ENCODE measurements around the gene RPL18. TPM values are rescaled to one million over a fixed set of nuclear protein-coding genes. Genes with fewer than 3 reads are reported as not detected.
A peak's percentile ranks its signal among the peaks of the same experiment; 100 is the strongest.

RPL18 gene
- total RNA-seq (2022) (1,812 and 1,896 TPM in 2 replicates), Bru-seq, nascent RNA (percentile 99 among the genes with signal in this experiment), BruChase-seq, experiment 1, labeled RNA remaining after a 2-hour chase (percentile 98 among the genes with signal in this experiment), BruChase-seq, experiment 2, labeled RNA remaining after a 6-hour chase (percentile 99 among the genes with signal in this experiment)
- long read RNA-seq, transcript RPL18-208 (7 exons, 1,004 nt), result major isoform, 259 of 374 reads
- long read RNA-seq, transcript RPL18-211 (7 exons, 1,111 nt), result minor isoform, 6 of 374 reads
- long read RNA-seq, transcript RPL18-201 (6 exons, 612 nt), result minor isoform, 88 of 374 reads
- long read RNA-seq, partial matches to known transcripts, result 14 of 374 reads
- long read RNA-seq, other reads (novel, unspliced or antisense), result 1 of 374 reads

GRCh38 chr19:48618916-48619691 is at the start of gene RPL18, which contains the start of gene SPHK2:
TSS of gene RPL18 (minus strand) at chr19:48619178. CDS start at chr19:48619143, 35 bp downstream.
TSS of gene SPHK2 (plus strand) at chr19:48619506. CDS start at chr19:48620515, 1,009 bp downstream.
- Histone ChIP-seq H3K9me3 (no peaks in the 10 kb centered on the region), H3K36me3 (ENCODE audit: control insufficient read depth, insufficient read depth, low read length) (peaks cover 13% of the 10 kb centered on the region), H3K4me1 (peaks cover 39% of the 10 kb centered on the region), H3K27me3 (replicated peaks; ENCODE audit: control insufficient read depth, insufficient read depth, low read length) (no peaks in the 10 kb centered on the region), H3K4me3 (ENCODE audit: low read depth, low read length) (peak within 1 kb of the TSS; percentile 85)
- TF ChIP-seq CTCF (IDR thresholded peaks at IDR 0.05; ENCODE audit: insufficient read depth in 1 of 2, low read depth in 1 of 2, low read length in 1 of 2, severe bottlenecking in 1 of 2, unreplicated experiment in 1 of 2), result no peak
- CTCF ChIA-PET, result interaction anchor here (0.6 to 1.3 kb wide), 8 partner anchors 10 to 285 kb away, joined by 3 to 14 read pairs (median 4); partner anchors contain the start of genes SYNGR4 and TMEM143
- H3K27me3 Mint-ChIP-seq (ENCODE audit: insufficient read depth, unreplicated experiment), result no peaks in the 10 kb centered on the region
- BruUV-seq (replicated peaks), result no TSS peak
- H3K36me3 Mint-ChIP-seq (ENCODE audit: insufficient read depth, unreplicated experiment), result peaks cover 69% of the 10 kb centered on the region
- H3K9me3 Mint-ChIP-seq (ENCODE audit: unreplicated experiment), result no peaks in the 10 kb centered on the region
- intact Hi-C loops (cut with micrococcal nuclease; ENCODE audit: unreplicated experiment), result loop anchor here (1.0 kb wide), 1 partner anchor 18 kb away; the partner anchor contains the start of gene DBP
- POLR2A ChIA-PET, result interaction anchor here (0.5 to 3.6 kb wide), 28 partner anchors 8 to 509 kb away, joined by 3 to 37 read pairs (median 6); partner anchors contain the start of genes CA11, DBP, DHDH and GYS1
- peak within 1 kb of the TSS; percentile 98 for H3K27ac Mint-ChIP-seq (ENCODE audit: unreplicated experiment)
- peak within 1 kb of the TSS; percentile 96 for H3K4me3 Mint-ChIP-seq (ENCODE audit: unreplicated experiment)
- DNase-seq, result peak; percentile 99
- H3K4me1 Mint-ChIP-seq (ENCODE audit: low read depth, unreplicated experiment), result peaks cover 36% of the 10 kb centered on the region

- peaks cover 7% of the 10 kb centered on the region for H3K4me1 Mint-ChIP-seq (ENCODE audit: low read depth, unreplicated experiment)
- Histone ChIP-seq H3K27me3 (replicated peaks; ENCODE audit: control insufficient read depth, insufficient read depth, low read length) (no peaks in the 10 kb centered on the region), H3K36me3 (ENCODE audit: control insufficient read depth, insufficient read depth, low read length) (no peaks in the 10 kb centered on the region), H3K4me1 (peaks cover 16% of the 10 kb centered on the region), H3K4me3 (ENCODE audit: low read depth, low read length) (no peak overlapping the region), H3K9me3 (no peaks in the 10 kb centered on the region)
- no peak for DNase-seq
- H3K36me3 Mint-ChIP-seq (ENCODE audit: insufficient read depth, unreplicated experiment), result no peaks in the 10 kb centered on the region
- H3K27me3 Mint-ChIP-seq (ENCODE audit: insufficient read depth, unreplicated experiment), result no peaks in the 10 kb centered on the region
- H3K4me3 Mint-ChIP-seq (ENCODE audit: unreplicated experiment), result no peak overlapping the region
- ChIA-PET POLR2A (no interaction called here), CTCF (no interaction called here)
- H3K9me3 Mint-ChIP-seq (ENCODE audit: unreplicated experiment), result peaks cover 11% of the 10 kb centered on the region
- no peak for TF ChIP-seq CTCF (IDR thresholded peaks at IDR 0.05; ENCODE audit: insufficient read depth in 1 of 2, low read depth in 1 of 2, low read length in 1 of 2, severe bottlenecking in 1 of 2, unreplicated experiment in 1 of 2)
- intact Hi-C loops (cut with micrococcal nuclease; ENCODE audit: unreplicated experiment), result no loop called here
- no peak overlapping the region for H3K27ac Mint-ChIP-seq (ENCODE audit: unreplicated experiment)
- BruUV-seq (replicated peaks), result no TSS peak
Observed at GRCh38 chr19:48668761-48669160, 49.8 kb upstream of the RPL18 start.

GRCh38 chr19:48668332-48668731 is 49.4 kb upstream of the RPL18 start:
- peaks cover 11% of the 10 kb centered on the region for H3K9me3 Mint-ChIP-seq (ENCODE audit: unreplicated experiment)
- Histone ChIP-seq H3K9me3 (no peaks in the 10 kb centered on the region), H3K4me3 (ENCODE audit: low read depth, low read length) (no peak overlapping the region), H3K36me3 (ENCODE audit: control insufficient read depth, insufficient read depth, low read length) (no peaks in the 10 kb centered on the region), H3K4me1 (peaks cover 16% of the 10 kb centered on the region), H3K27me3 (replicated peaks; ENCODE audit: control insufficient read depth, insufficient read depth, low read length) (no peaks in the 10 kb centered on the region)
- intact Hi-C loops (cut with micrococcal nuclease; ENCODE audit: unreplicated experiment), result no loop called here
- H3K4me3 Mint-ChIP-seq (ENCODE audit: unreplicated experiment), result no peak overlapping the region
- ChIA-PET POLR2A (no interaction called here), CTCF (no interaction called here)
- H3K27ac Mint-ChIP-seq (ENCODE audit: unreplicated experiment), result no peak overlapping the region
- BruUV-seq (replicated peaks), result no TSS peak
- DNase-seq, result no peak
- TF ChIP-seq CTCF (IDR thresholded peaks at IDR 0.05; ENCODE audit: insufficient read depth in 1 of 2, low read depth in 1 of 2, low read length in 1 of 2, severe bottlenecking in 1 of 2, unreplicated experiment in 1 of 2), result no peak
- no peaks in the 10 kb centered on the region for H3K27me3 Mint-ChIP-seq (ENCODE audit: insufficient read depth, unreplicated experiment)
- peaks cover 7% of the 10 kb centered on the region for H3K4me1 Mint-ChIP-seq (ENCODE audit: low read depth, unreplicated experiment)
- H3K36me3 Mint-ChIP-seq (ENCODE audit: insufficient read depth, unreplicated experiment), result no peaks in the 10 kb centered on the region

Measured in Caco-2 (cell line).